Fibroblast of skin of abdomen (primary cell): Measurements from ENCODE around the gene F10. TPM values are rescaled to one million over a fixed set of nuclear protein-coding genes. Genes with fewer than 3 reads are reported as not detected.
"Not testable (repeated sequence)": the region's sequence is repeated elsewhere in the genome, so short reads cannot be mapped to it uniquely, and the experiment has no call there.

Experiments used
- DNase-seq: peaks from one replicate; pipeline ENCODE4 v3.0.0-alpha.2; 2013
- polyA plus RNA-seq, 2 experiments: library from polyadenylated mRNA; unstranded; fragments of 120-200 nt; gene quantifications; one replicate each; pipeline ENCODE4 v1.2.1, GENCODE V29; 2013; ENCODE audit not compliant: insufficient read length in 2 of 2

The F10 gene
- polyA plus RNA-seq (2013, experiment 1 of 2; ENCODE audit: insufficient read length) = 3.6 TPM
- 3.0 TPM for polyA plus RNA-seq (2013, experiment 2 of 2; ENCODE audit: insufficient read length)

DNA sequence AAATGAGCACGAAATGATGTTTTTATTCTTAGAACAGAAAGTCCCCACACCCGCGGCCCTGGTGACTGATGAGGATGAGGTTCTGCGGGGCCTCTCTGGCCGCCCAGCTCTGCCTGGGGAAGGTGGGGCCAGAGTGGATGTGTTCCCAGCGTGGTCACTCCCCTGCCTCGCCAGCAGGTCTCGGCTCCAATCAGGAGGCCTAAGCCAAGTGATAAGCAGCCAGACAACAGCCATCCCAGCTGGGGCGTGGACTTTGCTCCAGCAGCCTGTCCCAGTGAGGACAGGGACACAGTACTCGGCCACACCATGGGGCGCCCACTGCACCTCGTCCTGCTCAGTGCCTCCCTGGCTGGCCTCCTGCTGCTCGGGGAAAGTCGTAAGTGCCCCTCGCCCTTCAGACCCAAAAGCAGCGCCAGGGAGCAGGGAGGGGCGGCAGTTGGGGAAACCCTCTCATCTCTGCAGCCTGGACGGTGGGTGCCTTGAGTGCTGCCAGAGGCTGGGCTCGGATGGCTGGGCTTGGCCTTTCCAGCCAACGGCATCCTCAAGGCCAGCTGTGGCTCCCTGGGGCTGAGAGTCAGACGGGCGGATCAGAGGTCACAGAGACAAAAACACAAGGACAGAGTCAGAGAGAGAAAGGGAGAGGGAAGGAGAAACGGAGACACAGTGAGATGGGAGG lies at the start of gene F10:
TSS of gene F10 (plus strand) at position 250 of the 676 bp plus-strand sequence. CDS start at position 307, 57 bp downstream.
- DNase-seq = no peak

DNA sequence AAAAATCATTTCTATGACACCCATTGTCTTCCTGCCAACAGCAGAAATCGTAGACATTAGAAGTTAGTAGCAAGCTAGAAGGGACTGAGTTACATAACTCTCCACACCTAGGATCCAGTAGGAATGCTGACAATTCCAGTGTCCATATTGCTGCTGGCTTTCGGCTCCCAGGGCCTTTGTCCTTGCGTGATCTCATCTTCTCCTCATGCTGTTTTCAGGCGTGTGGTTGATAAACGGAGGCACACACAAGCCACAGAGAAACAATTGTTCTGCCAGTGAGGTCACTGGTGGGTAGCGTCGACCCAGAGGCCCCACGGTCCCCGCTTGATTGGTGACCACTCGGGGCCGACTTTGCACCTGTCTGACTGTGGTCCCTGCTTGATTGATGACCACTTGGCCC lies 48.7 kb upstream of the F10 start:
- DNase-seq = no peak

DNA sequence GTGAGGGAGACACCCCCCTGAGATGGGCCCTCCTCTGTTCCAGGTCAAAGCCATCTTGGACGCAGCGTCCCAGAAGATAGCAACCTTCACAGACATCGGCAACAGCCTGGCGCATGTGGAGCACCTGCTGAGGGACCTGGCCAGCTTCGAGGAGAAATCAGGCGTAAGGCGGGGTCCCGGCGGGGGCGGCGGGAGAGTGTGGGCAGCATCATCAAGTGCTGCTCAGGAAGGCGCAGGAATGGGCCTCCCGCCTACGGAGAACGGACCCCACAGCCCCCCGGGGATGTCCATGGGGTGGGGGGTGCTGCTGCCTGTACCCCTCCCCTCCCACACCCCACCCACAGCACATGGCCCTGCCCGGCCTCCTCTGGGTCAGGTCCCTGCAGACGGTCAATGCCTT lies 48.2 kb upstream of the F10 start:
- DNase-seq = no peak

DNA sequence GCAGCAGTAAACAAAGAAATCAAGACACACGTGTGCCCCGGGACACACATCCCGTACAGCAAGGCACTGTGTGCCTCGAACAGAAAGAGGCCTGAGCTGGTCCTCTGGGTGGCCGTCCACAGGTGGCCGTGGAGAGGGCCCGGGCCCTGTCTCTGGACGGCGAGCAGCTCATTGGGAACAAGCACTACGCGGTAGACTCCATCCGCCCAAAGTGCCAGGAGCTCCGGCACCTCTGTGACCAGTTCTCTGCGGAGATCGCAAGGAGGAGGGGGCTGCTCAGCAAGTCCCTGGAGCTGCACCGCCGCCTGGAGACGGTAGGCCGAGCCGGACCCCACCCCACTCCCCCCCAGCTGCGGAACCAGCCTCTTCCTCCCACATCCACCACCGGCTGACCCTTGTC lies 47.7 kb upstream of the F10 start:
- no peak for DNase-seq

DNA sequence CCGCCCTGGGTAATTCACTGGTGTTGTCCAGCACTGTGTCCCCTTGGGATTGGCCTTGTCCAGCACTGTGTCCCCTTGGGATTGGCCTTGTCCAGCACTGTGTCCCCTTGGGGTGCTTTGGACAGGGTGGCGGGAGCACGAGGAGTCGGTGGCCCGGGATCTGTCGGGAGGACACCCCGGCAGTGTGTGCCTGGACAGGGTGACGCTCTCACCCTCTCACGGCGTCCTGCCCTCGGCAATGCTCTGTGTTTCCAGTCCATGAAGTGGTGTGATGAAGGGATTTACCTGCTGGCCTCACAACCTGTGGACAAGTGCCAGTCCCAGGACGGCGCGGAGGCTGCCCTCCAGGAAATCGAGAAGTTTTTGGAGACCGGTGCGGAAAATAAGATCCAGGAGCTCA lies 46.9 kb upstream of the F10 start:
- no peak for DNase-seq

DNA sequence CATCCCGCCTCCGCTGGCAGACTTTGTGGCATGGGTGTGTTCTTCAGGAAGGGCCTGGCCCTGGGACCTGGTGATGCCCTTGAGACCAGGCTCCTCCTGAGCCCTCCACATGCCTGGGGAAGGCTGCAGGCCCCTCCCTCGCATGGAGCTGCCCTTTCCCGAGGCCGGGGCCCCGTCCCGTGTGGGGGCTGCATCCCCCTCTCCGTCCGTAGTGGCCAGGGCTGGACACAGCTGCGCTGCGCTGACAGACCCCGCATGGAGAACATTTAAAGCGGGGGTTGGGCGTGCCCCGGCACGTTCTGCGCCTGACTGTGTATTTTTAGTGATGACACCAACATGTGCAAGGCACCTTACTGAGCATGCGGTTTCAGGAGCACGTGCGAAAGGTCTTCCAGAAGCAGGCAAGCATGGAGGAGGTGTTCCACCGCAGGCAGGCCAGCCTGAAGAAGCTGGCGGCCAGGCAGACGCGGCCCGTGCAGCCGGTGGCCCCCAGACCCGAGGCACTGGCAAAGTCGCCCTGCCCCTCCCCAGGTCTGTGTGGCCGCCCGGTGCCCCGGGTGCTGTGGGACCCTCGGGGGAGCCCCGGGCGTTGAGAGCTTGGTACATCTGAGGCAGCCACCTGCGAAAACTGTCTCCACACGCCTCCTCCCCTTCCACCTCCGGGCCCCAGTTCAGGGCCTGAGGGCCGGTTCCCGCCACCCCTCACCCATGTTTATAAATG lies 45.8 kb upstream of the F10 start:
- DNase-seq = no peak

DNA sequence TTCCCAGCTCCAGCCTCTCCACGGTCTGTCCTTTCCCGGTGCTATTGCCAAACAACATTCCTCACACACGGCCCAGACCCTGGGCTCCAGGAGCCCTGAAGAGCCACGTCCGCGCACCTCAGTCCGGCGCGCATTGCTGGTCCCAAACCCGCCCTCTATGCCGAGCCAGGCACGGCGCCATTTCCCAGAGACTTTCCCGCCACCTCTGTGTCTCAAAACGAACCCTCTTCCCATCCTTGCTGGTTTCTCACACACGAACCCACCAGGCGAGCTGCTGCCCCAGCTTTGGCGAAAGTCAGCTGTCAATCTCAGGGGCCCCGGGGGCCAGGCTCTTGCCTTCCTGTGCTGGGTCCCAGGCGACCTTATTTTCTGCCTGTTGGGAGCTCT lies 45.0 kb upstream of the F10 start:
- DNase-seq = no peak

DNA sequence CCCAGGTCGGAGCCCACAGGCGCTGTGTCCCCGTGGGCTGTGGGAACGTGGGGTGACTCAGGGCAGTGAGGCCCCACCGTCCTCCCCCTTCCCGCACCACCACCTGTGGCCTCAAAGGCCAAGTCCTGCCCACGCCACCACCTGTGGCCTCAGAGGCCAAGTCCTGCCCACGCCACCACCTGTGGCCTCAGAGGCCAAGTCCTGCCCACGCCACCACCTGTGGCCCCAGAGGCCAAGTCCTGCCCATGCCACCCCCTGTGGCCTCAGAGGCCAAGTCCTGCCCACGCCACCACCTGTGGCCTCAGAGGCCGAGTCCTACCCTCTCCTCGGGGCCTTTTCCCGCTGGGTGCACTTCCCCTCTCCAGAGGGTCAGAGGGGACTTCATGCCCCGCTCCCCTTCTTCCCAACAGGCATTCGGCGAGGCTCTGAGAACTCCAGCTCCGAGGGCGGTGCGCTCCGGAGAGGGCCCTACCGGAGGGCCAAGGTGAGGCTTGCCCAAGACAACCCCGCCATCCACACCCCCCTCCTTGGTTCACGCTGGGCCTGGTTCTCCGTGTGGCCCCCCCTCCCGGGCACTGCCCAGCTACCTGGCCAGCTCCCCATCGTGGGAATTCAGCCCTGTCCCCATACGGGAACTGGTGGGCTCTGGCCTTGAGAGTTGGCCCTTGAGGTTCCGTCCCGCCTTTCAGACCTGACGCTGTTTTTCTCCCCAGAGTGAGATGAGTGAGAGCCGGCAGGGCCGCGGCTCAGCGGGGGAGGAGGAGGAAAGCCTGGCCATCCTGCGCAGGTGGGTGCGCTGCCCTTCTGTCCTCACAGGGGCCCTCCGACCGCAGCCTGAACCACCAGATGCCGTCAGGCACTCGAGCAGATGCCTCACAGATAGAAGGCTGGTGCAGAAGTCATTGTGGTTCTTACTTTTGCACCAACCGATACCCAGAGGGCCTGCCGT lies 44.4 kb upstream of the F10 start:
- DNase-seq = no peak

DNA sequence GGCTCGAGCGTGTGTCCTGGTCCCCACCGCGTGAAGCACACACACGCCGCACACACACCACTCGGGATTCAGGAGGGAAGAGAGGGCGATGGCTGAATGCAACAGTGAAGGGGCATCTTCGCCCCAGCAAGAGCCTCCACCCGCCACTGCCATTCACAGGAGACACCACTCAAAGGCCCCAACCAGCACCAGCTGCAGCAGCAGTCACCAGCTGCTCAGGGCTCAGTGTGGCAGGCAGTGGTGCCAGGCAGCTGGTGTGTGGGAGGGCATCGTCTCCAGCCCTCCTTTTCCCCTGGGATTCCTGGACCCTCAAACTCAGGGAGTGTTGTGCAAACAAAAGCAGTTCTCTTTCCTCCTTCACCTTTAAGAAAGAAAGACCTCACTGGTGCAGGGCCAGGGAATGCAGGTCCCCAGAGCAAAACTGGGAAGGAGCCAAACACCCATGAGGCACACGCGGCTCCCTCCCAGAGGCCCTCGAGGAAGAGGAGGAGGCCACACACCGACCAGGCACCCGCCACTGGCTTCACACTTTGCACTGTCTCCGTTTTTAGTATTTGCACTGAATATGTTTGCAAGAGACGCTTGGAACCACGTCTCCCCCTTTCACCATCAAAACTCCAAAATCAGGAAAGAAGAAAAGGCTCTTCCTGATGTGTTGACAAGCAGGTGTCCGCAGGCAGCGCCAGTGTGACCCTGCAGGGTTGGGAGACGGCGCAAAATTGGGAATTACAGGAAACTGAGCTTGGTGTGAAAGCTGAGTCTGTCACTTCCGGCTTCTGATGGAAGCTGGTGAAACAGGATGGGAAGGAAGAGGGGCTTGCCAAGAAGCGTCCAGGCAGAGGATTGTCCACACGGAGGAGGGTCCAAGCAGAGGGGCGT lies 43.5 kb upstream of the F10 start:
- DNase-seq = no peak

DNA sequence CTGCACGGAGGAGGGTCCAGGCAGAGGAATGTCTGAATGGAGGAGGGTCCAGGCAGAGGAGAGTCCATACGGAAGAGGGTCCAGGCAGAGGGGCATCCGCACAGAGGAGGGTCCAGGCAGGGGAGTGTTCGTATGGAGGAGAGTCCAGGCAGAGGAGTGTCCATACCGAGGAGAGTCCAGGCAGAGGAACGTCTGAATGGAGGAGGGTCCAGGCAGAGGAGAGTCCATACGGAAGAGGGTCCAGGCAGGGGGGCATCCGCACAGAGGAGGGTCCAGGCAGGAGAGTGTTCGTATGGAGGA lies 42.9 kb upstream of the F10 start:
- DNase-seq = not testable (repeated sequence)

DNA sequence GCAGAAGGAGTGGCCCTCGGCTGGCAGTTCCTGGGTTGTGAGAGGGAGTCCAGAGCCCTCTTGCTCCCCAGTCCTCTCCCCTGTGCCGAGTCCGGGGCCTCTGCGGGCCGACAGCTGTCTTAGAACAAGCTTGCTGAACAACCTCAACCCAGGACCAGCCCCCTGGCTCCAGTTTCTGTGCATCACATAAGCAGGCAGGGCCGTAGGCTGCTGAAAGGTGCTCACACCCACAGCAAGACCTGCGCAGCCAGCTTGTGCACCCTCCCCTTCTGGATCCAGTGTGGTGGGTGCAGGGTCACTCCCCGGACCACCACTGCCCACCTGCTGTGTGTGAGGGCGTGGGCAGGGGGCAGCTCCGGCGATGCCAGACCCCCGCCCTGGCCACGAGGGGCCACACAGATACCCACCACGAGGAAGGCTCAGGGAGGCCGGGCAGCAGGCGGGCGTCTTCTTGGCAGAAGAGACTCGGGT lies 42.2 kb upstream of the F10 start:
- no peak for DNase-seq

DNA sequence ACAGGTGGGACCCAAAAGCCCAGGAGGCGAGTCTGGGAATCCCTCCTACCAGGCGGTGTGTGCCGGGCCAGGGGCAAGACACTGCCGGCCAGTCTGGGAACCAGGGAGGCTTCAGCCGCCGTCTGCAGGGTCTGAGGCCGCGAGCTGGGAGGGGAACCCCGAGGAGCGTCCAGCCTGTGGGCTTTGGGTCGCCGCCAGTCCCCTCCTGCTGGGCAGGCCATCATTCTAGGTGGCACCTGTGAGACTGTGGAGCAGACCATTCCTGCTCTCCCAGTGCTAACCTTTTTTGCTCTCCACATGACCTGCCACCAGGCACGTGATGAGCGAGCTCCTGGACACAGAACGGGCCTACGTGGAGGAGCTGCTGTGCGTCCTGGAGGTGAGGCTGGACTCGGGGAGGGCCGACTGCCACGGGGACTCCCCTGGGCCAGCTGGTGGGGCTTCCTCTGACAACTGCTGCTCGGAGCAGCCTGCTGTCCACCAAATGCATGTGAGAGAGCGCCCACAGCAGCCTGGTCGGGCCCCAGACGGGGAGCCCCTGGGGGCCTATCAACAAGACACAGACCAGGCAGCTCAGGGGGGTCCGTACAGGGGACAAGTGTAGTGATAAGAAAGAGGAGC lies 41.6 kb upstream of the F10 start:
- DNase-seq = no peak

DNA sequence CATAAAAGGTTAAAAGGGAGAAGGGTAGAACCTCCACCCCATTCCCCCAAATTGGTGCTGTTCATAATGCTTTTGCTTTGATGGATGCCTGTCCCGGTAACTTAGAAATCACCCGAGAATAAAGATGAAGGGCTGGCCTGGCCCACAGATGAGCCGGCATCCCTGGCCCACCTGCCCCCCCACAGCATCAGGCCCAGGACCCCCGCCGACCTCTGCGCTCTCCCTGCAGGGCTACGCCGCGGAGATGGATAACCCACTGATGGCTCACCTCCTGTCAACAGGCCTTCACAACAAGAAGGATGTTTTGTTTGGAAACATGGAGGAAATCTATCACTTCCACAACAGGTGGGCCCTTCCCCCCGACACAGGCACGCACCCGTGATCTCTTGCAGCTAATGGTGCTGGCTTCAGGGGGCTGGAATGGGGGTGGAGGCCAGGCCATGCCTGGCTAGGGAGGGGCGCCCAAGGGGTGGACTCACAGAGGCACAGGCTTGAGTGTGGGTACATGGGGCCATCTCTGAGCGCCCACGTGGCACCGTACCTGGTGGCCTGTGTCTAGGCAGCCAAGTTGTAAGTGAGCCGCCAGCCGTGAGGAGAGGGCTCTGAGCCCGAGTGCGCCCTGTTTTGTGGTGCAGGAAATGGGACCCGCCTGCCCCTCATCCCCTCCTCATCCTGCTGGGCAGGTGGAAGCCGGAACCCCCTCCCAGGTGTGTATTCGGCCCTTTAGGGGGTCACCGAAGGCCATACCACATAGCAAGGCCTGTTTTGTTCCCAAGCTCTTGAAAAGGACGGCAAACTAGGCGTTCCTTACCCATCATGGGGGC lies 40.2 kb upstream of the F10 start:
- DNase-seq = no peak

DNA sequence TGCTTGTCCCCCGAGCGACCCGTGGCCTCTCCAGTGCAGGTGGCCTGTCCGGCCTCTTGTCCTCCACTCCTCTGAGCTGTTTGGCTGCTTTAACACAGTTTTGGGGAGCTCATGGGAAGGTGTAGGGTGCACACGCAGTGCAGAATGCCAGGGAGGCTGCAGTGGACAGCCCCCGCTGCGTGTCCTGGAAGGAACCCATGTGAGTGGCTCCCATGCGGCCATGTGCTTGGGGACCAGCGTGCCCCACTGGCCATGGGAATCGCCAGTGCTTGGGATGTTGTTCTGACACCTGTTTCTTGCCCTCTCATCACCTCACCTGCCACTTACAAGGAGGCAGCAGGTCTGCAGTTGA lies 39.6 kb upstream of the F10 start:
- DNase-seq = no peak

DNA sequence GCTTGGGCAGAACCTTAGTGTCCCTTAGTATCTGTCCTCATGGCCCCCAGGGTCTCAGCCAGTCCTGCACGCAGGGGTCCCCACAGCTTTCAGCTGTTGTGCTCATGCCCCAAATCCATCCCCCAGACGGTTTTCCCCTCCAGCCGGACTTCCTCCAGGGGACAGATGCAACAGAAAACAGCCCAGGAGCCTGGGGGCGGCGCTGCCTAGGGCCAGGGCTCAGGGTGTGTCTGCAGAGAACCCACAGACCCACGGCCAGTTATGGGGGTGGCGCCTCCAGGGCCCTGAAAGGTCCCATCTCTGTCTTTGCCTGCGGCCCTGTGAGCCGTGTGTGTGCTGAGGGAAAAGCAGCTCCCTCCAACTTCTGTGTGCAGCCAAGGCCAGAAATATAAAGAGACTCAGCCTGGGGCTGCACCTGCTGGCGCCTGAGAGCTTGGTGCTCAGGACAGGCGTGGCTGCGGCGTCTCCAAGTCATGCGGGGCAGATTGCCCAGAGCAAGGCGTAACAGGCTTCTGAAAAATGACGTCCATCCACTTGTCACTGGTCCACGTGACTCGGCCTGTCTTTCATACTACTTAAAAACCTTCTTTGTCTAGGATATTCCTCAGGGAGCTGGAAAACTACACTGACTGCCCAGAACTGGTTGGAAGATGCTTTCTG lies 39.1 kb upstream of the F10 start:
- no peak for DNase-seq

DNA sequence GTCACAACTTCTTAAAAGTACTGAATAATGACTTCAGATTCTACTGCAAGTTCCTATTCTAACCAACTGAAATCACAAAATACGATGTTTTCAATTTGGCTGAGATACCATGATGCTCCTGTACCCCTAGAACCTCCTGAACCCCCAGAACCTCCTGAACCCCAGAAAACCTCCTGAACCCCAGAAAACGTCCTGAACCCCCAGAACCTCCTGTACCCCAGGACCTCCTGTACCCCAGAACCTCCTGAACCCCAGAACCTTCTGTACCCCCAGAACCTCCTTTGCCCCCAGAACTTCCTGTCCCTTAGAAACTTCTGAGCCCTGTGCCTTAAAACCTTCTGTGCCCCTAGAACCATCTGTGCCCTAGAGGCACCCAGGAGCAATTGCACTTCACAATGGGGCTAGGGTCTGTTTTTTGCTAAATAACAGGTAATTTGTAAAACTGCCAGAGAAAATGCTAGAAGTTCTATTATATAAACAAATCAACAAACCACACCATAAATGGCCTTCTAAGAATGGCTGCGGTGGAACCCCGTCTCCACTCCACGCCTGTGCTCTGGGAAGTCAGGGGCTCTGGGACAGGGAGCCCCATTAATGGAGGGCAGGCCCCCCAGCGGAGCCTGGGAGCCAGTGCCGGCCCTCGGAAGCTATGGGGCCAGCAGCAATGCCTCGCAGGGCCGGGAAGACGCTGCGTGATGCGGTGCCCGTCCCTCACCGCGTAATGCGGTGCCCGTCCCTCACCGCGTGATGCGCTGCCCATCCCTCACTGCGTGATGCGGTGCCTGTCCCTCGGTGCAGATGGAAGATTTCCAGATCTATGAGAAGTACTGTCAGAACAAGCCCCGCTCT lies 38.3 kb upstream of the F10 start:
- DNase-seq = no peak

DNA sequence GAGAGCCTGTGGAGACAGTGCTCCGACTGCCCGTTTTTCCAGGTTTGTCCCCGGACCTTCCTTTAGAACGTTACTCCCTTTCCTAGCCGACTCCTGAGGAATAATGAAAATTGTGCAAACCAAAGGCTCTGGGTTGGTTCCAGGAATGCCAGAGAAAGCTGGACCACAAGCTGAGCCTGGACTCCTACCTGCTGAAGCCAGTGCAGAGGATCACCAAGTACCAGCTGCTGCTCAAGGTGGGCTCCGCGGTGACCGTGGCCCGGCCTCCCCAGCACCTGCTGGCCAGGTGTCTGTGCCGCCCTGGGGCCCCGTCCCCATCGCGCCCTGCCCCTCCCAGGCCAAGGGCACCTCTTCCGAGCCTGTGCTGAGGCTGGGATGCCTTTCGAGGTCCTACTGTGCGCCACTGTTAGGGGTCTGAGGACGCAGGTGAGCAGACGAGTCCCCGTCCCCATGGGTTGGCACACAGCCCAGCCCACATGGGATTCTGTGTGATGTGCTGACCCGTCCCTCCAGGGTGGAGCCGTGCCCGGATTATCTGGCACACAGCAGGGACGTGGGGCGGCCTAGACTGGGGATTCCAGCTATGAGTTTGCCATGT lies 37.6 kb upstream of the F10 start:
- DNase-seq = no peak

DNA sequence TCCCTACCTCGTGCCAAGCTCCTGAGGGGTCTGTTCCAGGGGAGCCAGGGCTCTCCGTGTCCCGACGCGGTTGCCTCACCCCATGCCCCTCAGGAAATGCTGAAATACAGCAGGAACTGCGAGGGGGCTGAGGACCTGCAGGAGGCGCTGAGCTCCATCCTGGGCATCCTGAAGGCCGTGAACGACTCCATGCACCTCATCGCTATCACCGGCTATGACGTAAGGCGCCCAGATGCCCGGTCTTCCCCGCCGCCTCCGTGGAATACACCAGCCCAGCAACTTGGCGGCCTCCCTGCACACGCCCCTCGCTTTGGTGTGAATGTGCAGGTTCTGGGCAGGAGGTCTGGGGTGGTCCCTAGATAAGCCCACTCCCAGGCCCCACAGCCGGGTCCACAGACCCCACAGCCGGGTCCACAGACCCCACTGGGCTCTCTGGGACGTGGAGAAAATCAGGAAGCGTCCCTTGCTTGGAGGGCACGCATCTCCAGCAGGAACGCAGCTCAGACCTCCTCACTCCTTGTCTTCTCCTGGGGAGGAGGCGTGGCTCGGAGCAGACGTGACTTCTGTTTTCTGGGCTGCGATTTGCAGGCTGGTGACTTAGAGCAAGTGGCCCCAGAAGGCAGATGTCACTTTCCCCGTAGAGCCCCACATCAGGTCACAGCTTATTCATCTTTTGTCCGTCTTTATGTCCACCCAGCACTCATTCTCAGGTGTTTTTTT lies 36.4 kb upstream of the F10 start:
- no peak for DNase-seq
